Uterus (tissue), 4 donors: ENCODE results near the gene CCDC85B. TPM values are rescaled to one million over a fixed set of nuclear protein-coding genes. Genes with fewer than 3 reads are reported as not detected.

Experiments
- DNase-seq, 2 donors: peaks; one replicate each; pipeline ENCODE4 v3.0.0-alpha.2; 2019 to 2020
- H3K27ac ChIP-seq, 2 donors: fragments of 200-600 bp; sonication (generic); 1 replicate in 1 of 2; 2 replicates in 1 of 2; pipeline ENCODE4 v1.5.1; 2016 to 2018
- H3K27me3 ChIP-seq, 2 donors: fragments of 200-600 bp; sonication (generic); one replicate each; pipeline ENCODE4 v1.5.1; 2018 to 2019; ENCODE audit warnings: control low read depth in 1 of 2
- H3K36me3 ChIP-seq, 2 donors: fragments of 200-600 bp; sonication (generic); one replicate each; pipeline ENCODE4 v1.5.1; 2019; ENCODE audit warnings: control low read depth in 1 of 2
- H3K4me1 ChIP-seq, 2 donors: fragments of 200-600 bp; sonication (generic); one replicate each; pipeline ENCODE4 v1.5.1; 2018 to 2019; ENCODE audit warnings: control low read depth in 1 of 2
- H3K4me3 ChIP-seq, 2 donors: fragments of 200-600 bp; sonication (generic); 1 replicate in 1 of 2; 2 replicates in 1 of 2; pipeline ENCODE4 v1.5.1; 2018 to 2019; ENCODE audit warnings: mild to moderate bottlenecking in 1 of 2
- H3K9me3 ChIP-seq, 2 donors: fragments of 200-600 bp; sonication (generic); one replicate each; pipeline ENCODE4 v1.5.1; 2019; ENCODE audit warnings: control low read depth in 1 of 2
- CTCF ChIP-seq, 4 experiments: fragments of 200-600 bp in 2 of 4; fragments of 450-650 bp in 2 of 4; sonication (generic) in 2 of 4; IDR thresholded peaks; one replicate each; pipeline ENCODE4 v1.5.1; 2016 to 2019; ENCODE audit warnings: antibody characterized with exemption in 4 of 4, mild to moderate bottlenecking in 2 of 4, moderate library complexity in 1 of 4
- POLR2A ChIP-seq, 2 donors: fragments of 450-650 bp; IDR thresholded peaks; one replicate each; pipeline ENCODE4 v1.6.1; 2016; ENCODE audit warnings: antibody characterized with exemption in 2 of 2, mild to moderate bottlenecking in 1 of 2, moderate library complexity in 1 of 2
- intact Hi-C: fragments of 100-400 bp; cut with DNase I; formaldehyde crosslinking; loops from one replicate; pipeline ENCODE4 v1.15.1; 2023; ENCODE audit warnings: low total_unique reads
- total RNA-seq, 4 donors: library from RNA; depleted of rRNA in 3 of 4; stranded (reverse); fragments of >200 nt in 3 of 4; gene quantifications; one replicate each; pipeline versions ENCODE4 v1.1.0 to v1.2.4, GENCODE V29; 2014 to 2023
- donor health status: DM: yes; HTN: yes; CAD: no.

CCDC85B gene
- total RNA-seq, 4 donors from 2014 or later = 22.3 to 141 (median 54.5) TPM

- TF ChIP-seq CTCF (IDR thresholded peaks at IDR 0.05) (no peak), POLR2A (IDR thresholded peaks at IDR 0.05) (no peak)
- Histone ChIP-seq H3K36me3 (no peaks in the 10 kb centered on the region), H3K9me3 (no peaks in the 10 kb centered on the region), H3K4me1 (peaks cover 0 to 8% of the 10 kb centered on the region in 2 donors), H3K27ac (peak overlapping the region; percentile 84 to 96), H3K4me3 (no peak overlapping the region), H3K27me3 (no peaks in the 10 kb centered on the region)
- intact Hi-C loops = no loop called here
- no peak for DNase-seq
Observed at GRCh38 chr11:65870706-65871681, 19.5 kb upstream of the CCDC85B start.

GRCh38 chr11:65871811-65872548, 18.5 kb upstream of the CCDC85B start:
- H3K27ac ChIP-seq = peak overlapping the region; percentile 84 to 96
- intact Hi-C loops = no loop called here
- peaks cover 0 to 8% of the 10 kb centered on the region in 2 donors for H3K4me1 ChIP-seq
- TF ChIP-seq CTCF (IDR thresholded peaks at IDR 0.05) (no peak), POLR2A (IDR thresholded peaks at IDR 0.05) (no peak)
- no peaks in the 10 kb centered on the region for H3K27me3 ChIP-seq
- peak overlapping the region; percentile 46 to 73 for H3K4me3 ChIP-seq
- no peaks in the 10 kb centered on the region for H3K36me3 ChIP-seq
- H3K9me3 ChIP-seq = no peaks in the 10 kb centered on the region
- peak in 1 of 2 donors; percentile 48 for DNase-seq

GRCh38 chr11:65872586-65873317, 17.7 kb upstream of the CCDC85B start, which contains the start of gene EFEMP2:
EFEMP2 (minus strand) TSS chr11:65872800; CDS start chr11:65872354, 446 bp downstream.
- TF ChIP-seq CTCF (IDR thresholded peaks at IDR 0.05) = no peak
- peak in 1 of 2 donors; percentile 53 for TF ChIP-seq POLR2A (IDR thresholded peaks at IDR 0.05)

GRCh38 chr11:65873318-65874156, 16.9 kb upstream of the CCDC85B start:
- no peaks in the 10 kb centered on the region for H3K36me3 ChIP-seq
- H3K4me1 ChIP-seq = peaks cover 0 to 8% of the 10 kb centered on the region in 2 donors
- no peaks in the 10 kb centered on the region for H3K9me3 ChIP-seq
- peak; percentile 72 to 90 for TF ChIP-seq POLR2A (IDR thresholded peaks at IDR 0.05)
- TF ChIP-seq CTCF (IDR thresholded peaks at IDR 0.05) = peak in 2 of 4 experiments; percentile 1 to 13
- peak overlapping the region; percentile 46 to 73 for H3K4me3 ChIP-seq
- no peaks in the 10 kb centered on the region for H3K27me3 ChIP-seq
- peak overlapping the region; percentile 84 to 96 for H3K27ac ChIP-seq
- intact Hi-C loops = no loop called here
- peak; percentile 96 to 98 for DNase-seq

More at GRCh38 chr11:65872586-65873317, 17.7 kb upstream of the CCDC85B start, which contains the start of gene EFEMP2:
- no peaks in the 10 kb centered on the region for H3K9me3 ChIP-seq
- peak within 1 kb of the TSS; percentile 84 to 96 for H3K27ac ChIP-seq
- peaks cover 0 to 8% of the 10 kb centered on the region in 2 donors for H3K4me1 ChIP-seq
- DNase-seq = peak; percentile 62 to 81
- H3K27me3 ChIP-seq = no peaks in the 10 kb centered on the region
- intact Hi-C loops = no loop called here
- peak within 1 kb of the TSS; percentile 46 to 73 for H3K4me3 ChIP-seq
- no peaks in the 10 kb centered on the region for H3K36me3 ChIP-seq
